Fibroblast of lung (primary cell): ENCODE measurements around the gene SOAT1.
A peak's percentile ranks its signal among the peaks of the same experiment; 100 is the strongest.

Experiments
- CTCF ChIP-seq, 2 donors: IDR thresholded peaks in 1 of 2; conservative IDR thresholded peaks in 1 of 2; 1 replicate in 1 of 2; 2 replicates in 1 of 2; pipeline ENCODE4 v1.5.1; 2011 to 2012; ENCODE audit warnings: low read length in 2 of 2, control low read depth in 1 of 2, inconsistent platforms in 1 of 2, low read depth in 1 of 2, mild to moderate bottlenecking in 1 of 2
- EZH2 ChIP-seq: IDR thresholded peaks from 2 replicates; pipeline ENCODE4 v1.5.1; 2012; ENCODE audit warnings: low read length, control low read depth, mild to moderate bottlenecking; ENCODE audit errors: missing control alignments

- TF ChIP-seq EZH2 (no peak), CTCF (conservative IDR thresholded peaks at IDR 0.05 in 1 of 2, IDR thresholded peaks at IDR 0.05 in 1 of 2; ENCODE audit: low read depth in 1 of 2, low read length in 2 of 2) (peak in 1 of 2 donors; percentile 3)
Measured at GRCh38 chr1:179293340-179294327, at the start of gene SOAT1.
